ENCODE measurements around the gene SOX15.
"Not testable (repeated sequence)": the region's sequence is repeated elsewhere in the genome, so short reads cannot be mapped to it uniquely, and the experiment has no call there.

SOX15 gene

DNA sequence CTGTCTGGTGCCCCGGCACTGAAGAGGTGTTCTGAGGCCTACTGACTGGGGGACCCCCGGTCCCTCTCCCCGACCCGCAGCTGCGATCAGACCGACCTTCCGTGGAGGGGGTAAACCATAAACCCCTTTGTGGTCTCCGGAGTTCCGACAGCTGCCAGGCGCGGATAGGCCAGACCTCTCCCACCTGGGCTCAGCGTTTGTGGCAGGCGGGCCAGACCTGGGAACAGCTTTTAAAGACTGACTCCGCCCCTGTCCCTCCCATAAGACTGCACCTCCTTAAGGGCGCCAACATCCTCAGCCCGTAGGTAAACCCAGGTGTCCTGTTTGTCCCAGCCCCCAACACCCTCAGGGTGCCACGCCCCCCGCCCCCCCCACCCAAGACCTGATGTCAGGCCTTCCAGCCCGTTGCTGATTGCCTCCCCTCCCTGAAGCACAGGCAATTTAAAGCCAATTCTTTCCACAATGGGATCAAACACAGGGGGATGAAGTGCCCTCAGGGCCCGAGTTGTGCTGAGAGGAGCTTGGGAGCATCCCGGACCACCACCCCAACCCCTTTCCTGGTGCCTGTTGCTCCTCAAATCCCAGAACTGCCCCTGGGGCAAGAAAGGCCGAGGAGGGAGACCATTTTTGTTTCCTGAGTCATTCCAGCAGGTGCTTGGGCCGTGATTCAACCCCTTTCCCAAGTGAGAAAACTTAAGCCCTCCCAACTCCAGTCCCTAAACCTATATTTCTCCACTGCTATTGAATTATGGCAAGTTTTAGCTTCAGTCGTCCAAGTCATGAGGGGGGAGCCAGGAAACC, at the start of gene SOX15:
Gene SOX15 (minus strand): TSS at position 204 of the 801 bp plus-strand sequence. CDS start 418 bp downstream, outside the sequence.
- no peak for DNase-seq

DNA sequence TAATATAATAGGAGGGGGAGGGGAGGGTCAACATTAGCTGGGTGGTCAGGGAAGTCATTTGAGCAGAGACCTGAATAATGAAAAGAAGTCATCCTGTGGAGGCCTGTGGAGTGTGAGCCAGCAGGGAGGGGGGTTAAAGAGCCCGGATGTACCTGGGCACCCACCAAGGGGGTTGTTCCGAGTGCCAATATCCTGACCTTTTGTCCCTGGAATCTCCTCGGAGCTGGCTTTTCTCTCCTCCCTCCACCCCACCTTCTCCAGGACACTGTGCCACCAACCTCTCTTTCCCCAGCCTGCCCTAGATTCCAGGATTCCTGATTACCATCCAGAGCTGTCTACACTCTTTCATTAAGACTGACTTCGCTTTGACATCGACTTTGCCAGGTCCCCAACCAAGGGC, 46.3 kb upstream of the SOX15 start:
- no peak for DNase-seq

GRCh38 chr17:7634384-7634783, 44.5 kb upstream of the SOX15 start:
- DNase-seq = no peak

DNA sequence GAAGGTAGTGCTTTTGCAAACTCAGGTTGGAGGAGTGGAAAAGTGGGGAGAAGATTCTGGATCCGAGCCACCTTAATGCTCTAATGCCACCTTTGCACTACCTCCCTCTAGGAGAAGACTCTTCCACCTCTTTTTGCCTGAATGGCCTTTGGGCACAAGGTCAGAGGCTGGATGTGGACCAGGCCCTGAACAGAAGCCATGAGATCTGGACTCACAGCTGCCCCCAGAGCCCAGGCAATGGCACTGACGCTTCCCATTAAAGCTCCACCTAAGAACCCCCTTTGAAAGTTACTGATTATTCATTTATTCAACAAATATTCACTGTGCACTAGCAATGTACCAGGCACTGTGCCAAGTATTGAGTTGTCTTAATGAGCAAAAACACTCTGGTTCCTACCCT, 43.2 kb upstream of the SOX15 start:
- no peak for DNase-seq

DNA sequence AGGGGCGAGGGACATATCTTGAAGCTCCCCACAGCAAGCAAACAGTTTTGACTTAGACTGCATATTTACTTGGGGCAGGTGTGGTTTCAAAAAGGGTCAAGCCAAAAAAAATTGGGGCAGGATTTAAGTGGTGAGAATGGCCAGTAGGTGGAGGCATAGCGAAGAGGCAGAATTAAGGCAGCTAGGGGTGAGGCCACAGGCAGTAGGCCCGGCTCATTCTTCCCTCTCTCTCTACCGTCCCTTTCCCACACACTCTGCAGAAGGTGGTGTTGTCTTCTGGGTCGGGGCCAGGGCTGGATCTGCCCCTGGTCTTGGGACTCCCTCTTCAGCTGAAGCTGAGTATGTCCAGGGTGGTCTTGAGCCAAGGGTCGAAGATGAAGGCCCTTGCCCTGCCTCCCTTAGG, 42.6 kb upstream of the SOX15 start:
- DNase-seq = no peak

- DNase-seq = no peak
These were observed 41.8 kb upstream of the SOX15 start for GRCh38 chr17:7631398-7632380.

- DNase-seq = no peak
These were observed 40.2 kb upstream of the SOX15 start, which contains the start of gene SHBG for GRCh38 chr17:7629939-7630571. TSS of gene SHBG (plus strand) at chr17:7630135. CDS start at chr17:7630173, 38 bp downstream.

DNA sequence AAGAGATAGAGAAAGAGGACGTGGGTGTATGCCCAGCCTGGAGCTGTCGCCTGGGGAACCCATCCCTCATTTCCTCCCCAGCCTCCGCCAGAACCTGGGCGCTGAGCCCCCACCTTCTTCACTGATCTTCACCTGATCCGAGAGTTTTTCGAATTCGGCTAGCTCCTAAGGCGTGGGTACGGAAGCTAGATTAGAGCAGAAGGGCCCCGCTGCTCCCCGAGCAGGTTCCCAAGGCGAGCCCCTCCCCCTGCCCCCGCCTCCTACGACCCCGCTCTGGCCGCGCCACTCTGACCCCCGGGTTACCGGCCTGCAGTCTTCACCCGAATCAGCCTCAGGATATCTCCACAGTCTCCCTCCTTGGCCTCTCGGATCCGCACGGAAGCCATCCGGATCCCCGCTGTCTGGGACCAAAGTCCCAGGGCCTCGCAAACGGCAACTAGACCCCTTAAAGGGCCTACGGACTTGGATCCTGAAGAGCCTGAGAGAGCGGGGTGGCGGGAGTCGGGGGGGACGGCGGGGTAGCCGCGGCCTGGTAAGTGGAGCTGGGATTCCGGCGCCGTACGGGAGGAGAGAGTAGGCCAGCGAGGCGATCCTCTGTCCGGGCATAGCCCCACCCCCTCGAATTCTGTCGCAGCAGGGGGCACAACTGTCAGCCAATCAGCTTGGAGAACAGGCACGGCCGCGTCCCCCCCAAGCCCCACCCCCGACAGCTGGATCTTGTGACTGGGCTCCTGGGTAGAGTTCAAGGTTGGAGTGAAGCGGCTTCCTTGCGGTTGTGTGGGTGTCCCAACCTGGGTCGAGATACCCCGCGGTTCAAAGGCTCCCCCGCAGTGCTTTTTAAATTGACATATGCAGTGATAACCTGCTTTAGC, 37.6 kb upstream of the SOX15 start, which contains the start of gene SAT2:
Gene SAT2 (minus strand): TSS at position 572 of the 872 bp plus-strand sequence. CDS start 186 bp downstream, at position 386.
- DNase-seq = peak; percentile 79

DNA sequence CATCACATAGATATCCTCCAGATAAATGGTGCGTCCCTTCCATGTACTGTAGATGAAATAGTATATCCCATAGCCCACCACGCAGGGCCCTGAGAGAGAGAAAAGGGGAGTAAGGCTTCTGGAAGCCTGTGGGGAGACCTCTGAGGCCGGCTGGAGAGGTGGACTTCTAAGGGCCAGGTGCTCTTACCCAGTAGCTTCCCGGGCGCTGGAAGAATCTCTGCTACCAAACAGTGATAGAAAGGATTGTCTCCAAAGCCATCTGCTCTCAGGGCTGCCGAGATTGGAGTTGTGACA, 37.0 kb upstream of the SOX15 start:
- DNase-seq = no peak

DNA sequence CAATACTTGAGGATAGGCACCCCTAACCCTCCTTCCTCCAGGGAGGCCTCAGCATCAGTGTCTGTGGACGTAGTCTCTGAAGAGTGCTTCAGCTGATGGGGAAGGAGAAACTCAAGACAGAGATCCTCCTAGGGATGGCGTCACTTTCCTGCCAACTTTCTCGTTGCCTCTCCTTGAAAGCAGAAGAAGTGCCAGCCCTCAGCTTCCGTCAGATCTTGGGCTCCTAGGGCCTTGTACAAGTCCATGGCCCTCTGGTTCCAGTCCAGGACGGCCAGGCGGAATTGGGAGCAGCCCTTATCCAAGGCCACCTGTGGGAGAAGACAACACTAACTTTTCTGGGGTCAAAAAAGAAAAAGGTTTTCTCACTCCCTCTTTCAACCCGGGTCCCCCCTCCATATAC, 36.4 kb upstream of the SOX15 start:
- no peak for DNase-seq

DNA sequence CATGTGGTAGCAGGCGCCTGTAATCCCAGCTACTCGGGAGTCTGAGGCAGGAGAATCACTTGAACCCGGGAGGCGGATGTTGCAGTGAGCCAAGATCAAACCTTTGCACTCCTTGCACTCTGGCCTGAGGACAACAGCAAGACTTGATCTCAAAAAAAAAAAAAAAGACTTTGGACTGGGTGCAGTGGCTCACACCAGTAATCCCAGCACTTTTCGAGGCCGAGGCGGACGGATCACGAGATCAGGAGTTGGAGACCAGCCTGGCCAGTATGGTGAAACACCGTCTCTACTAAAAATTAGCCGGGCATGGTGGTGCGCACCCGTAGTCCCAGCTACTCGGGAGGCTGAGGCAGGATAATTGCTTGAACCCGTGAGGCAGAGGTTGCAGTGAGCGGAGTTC, 35.9 kb upstream of the SOX15 start:
- DNase-seq = not testable (repeated sequence)

- no peak for DNase-seq
These were observed 33.8 kb upstream of the SOX15 start for GRCh38 chr17:7623661-7624060.

- DNase-seq = no peak
These were observed 30.9 kb upstream of the SOX15 start for GRCh38 chr17:7620835-7621234.

DNA sequence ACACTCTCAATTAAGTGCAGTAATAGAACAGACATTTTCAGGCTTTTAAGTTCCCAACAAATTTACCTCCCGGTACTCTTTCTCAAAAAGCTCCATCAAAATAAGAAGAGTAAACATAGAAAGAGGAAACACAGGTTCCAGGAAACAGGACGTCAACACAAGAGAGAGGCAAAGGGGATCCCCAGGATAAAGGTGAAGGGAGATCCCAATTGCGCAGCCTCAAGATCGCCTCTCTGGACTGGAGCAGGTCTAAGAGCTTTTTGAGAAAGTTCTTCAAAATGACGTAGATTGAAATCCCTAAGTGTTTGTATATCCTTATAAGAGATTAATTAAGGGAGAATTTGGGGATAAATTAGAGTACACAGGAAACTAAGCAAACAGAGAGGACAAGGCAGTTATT, 28.7 kb upstream of the SOX15 start:
- DNase-seq = no peak

GRCh38 chr17:7615265-7615747, 25.4 kb upstream of the SOX15 start:
- DNase-seq = no peak

- DNase-seq = peak; percentile 99
These were observed 24.8 kb upstream of the SOX15 start, which contains the start of gene FXR2 for GRCh38 chr17:7614425-7615264. TSS of gene FXR2 (minus strand) at chr17:7614897. CDS start at chr17:7614532, 365 bp downstream.

DNA sequence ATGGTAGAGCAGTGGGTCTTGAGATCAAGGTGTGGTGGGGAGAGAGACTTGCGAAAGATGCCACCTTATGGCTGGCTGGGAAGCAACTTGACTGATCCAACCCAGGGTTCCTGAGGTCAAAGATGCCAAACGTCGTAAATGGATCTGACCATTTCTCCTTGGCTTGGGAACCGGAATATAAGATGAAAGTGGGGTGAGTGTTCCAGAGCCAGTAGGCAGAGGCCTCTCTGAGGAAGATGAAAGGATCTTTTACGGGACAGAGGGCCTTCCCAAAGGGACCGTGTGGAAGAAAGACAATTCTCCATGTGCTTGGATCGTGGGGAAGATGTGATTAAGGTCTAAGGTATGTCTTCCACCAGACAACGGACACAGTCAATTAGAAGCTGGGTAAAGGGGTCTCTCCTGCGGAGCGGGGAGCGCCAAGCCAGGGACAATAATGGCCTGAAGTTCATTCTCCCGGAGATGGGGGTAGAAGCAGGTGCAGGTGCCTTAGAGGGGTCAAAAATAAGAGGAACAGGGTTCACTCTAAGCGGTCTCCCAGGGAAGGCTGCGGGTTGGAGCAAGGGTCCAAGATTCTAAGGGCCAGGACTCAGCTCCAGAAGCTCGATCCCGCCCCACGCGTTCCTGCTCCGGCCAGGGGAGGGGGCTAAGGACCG, 24.0 kb upstream of the SOX15 start:
- DNase-seq = no peak

GRCh38 chr17:7612294-7612640, 22.4 kb upstream of the SOX15 start:
- no peak for DNase-seq

DNA sequence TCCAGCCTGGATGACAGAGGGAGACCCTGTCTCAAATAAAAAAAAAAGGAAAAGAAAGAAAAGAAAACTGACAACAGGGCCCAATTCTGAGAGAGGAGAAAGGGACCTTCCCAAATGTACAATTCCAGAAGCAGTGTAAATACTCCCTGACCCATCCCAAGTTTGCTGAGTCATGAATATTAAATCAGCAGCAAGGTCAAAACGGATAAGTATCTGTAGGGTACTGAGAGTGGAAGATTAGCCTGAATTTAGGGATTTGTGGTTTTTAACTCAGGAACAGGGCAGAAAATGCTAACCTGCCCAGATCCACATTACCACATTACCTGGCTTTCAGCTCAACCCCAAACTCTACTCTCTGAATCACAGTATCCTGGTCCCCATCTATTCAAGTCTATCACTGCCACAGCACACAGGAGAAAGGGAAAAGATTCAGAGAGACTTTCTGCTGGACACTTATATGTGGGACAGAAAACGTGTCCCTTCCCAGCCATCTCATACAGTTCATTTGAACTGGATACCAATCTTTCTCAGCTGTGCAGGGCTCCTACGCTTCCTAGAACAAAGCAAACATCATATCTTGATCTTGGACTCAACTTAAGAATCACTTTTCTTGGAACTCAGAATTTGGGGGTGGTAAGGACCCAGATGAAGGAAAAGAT, 21.9 kb upstream of the SOX15 start:
- DNase-seq = no peak

DNA sequence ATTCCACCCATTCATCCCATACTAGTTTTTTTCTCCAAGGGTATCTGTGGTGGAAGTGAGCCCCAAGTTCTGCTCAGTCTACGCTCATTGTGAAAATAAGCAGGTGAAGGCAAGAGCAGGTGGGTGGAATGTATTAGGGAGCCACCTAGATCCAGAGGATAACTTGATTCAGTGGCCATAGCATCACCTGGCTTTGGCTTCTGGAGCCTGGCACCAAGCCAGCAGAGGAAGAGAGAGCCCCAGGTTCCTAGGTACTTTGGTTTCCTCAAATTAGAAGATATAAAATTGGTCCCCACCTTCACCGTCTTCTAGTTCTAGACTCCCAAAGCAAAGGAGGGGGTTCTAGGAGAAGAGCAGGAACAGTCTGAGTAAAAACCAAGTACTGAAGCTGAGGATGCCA, 20.7 kb upstream of the SOX15 start:
- DNase-seq = no peak
